AG04449 (cell line): ENCODE results near the gene PTGES.

ENCODE experiments used
- CTCF ChIA-PET: fragments of 350-600 bp; formaldehyde crosslinking; extraction: SDS; loops from one replicate; lab custom pipeline; 2021; ENCODE audit warnings: antibody characterized with exemption; lab: Yijun Ruan, JAX
- POLR2A ChIA-PET: fragments of 400-600, 350-600 bp; formaldehyde crosslinking; extraction: SDS; loops from one replicate; lab custom pipeline; 2020; ENCODE audit warnings: antibody characterized with exemption, inconsistent platforms; lab: Yijun Ruan, JAX
- DNase-seq: peaks from one replicate; pipeline ENCODE4 v3.0.0-alpha.2; 2010; ENCODE audit warnings: low read depth, low spot score
- H3K4me3 ChIP-seq: 2 replicates; pipeline ENCODE4 v1.5.1; 2011; ENCODE audit warnings: low read depth, mild to moderate bottlenecking, control low read depth, low read length
- TF ChIP-seq, protein P1 (sequence below): IDR thresholded peaks from one replicate; pipeline ENCODE4 v1.5.1; 2011; ENCODE audit warnings: mild to moderate bottlenecking, moderate library complexity, low read length, control low read depth, inconsistent platforms; ENCODE audit not compliant: insufficient read depth; ENCODE audit errors: missing control alignments

The PTGES gene

DNA sequence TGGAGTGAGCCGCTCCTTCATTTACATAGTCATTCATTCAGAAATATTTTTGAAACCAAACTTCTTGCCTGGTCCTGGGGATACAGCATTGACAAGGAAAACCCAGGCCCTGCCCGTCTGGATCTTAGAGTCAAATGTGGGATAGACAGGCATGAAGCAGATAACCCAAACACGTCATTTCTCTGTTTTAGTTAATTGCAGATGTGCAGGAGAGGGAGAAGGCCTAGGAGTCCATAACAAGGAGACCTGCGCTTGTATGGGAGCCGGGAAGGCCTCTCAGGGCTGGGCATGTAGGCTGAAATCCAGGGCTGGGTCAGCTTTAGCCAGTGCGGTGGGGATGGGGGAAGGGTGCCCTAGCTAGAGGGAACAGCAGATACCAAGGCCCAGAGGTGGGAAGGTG is 44.0 kb downstream of the PTGES start:
- TF ChIP-seq, protein P1, sequence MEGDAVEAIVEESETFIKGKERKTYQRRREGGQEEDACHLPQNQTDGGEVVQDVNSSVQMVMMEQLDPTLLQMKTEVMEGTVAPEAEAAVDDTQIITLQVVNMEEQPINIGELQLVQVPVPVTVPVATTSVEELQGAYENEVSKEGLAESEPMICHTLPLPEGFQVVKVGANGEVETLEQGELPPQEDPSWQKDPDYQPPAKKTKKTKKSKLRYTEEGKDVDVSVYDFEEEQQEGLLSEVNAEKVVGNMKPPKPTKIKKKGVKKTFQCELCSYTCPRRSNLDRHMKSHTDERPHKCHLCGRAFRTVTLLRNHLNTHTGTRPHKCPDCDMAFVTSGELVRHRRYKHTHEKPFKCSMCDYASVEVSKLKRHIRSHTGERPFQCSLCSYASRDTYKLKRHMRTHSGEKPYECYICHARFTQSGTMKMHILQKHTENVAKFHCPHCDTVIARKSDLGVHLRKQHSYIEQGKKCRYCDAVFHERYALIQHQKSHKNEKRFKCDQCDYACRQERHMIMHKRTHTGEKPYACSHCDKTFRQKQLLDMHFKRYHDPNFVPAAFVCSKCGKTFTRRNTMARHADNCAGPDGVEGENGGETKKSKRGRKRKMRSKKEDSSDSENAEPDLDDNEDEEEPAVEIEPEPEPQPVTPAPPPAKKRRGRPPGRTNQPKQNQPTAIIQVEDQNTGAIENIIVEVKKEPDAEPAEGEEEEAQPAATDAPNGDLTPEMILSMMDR, result no peak
- ChIA-PET CTCF (interaction anchor here (1.5 to 6.7 kb wide), 2 partner anchors 18 to 73 kb away, joined by 3 to 57 read pairs; no protein-coding TSS in a partner anchor), POLR2A (no interaction called here)
- DNase-seq, result no peak
- no peak overlapping the region for H3K4me3 ChIP-seq

DNA sequence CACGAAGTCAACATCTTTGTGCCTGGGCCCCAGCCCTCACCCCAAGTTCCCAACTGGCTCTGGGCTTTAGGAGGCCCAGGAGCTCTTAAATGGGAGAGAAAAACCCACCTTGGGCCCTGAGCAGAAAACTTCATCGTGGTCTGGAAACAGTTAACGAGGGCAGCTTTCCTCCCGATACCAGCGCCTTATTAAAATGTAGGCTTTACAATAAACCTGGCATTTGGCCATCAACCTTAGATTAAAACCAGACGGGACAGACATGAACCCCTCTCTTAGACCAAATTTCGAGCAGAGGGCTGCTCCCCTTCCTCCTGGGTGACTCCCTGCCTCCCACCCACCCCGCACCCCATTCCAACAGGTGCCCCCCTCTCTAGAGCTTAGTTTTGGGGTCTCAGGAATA is 48.0 kb downstream of the PTGES start:
- TF ChIP-seq, protein P1, result no peak
- H3K4me3 ChIP-seq, result no peak overlapping the region
- DNase-seq, result no peak
- POLR2A ChIA-PET, result no interaction called here
- CTCF ChIA-PET, result interaction anchor here (0.7 to 3.7 kb wide), 6 partner anchors 8 to 86 kb away, joined by 3 to 21 read pairs (median 4); no protein-coding TSS in a partner anchor

DNA sequence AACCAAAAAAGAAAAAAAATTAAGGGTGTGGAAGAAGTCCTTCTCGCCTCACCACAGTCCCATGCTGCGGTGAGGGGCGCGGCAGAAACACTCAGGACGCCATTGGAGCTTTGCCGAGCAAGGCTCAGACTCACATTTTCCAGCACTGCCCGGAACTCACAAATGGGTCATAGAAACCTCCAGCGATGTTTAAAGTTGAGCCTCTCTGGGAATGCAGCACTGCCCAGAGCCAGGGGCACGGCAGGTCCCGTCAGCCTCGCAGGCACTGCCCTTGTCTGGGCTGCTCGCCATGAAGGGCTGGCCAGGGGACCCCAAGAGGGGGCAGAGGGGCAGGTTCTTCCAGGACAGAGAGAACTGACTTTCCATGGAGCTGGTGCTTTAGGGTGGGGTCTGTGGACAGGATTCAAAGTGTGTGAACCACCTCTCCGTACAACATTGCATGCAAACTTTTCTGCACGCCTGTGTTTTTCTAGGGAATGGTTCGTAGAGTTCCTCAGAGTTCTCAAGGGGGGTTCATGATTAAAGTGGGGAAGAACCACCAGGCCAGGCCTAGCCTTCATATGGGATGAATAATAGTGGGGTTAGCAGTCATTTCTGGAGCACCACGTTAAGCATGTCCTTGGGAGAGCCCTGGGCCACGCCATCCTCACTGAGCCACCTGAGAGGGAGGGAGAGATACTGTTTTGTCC is 49.0 kb downstream of the PTGES start:
- peak; percentile 36 for DNase-seq
- TF ChIP-seq, protein P1, result no peak
- H3K4me3 ChIP-seq, result peak overlapping the region; percentile 27
- POLR2A ChIA-PET, result interaction anchor here (1.2 kb wide), 1 partner anchor 74 kb away, joined by 3 read pairs; no protein-coding TSS in a partner anchor
- CTCF ChIA-PET, result interaction anchor here (1.0 to 3.7 kb wide), 7 partner anchors 9 to 81 kb away, joined by 3 to 21 read pairs (median 5); partner anchors contain the start of gene ASB6

DNA sequence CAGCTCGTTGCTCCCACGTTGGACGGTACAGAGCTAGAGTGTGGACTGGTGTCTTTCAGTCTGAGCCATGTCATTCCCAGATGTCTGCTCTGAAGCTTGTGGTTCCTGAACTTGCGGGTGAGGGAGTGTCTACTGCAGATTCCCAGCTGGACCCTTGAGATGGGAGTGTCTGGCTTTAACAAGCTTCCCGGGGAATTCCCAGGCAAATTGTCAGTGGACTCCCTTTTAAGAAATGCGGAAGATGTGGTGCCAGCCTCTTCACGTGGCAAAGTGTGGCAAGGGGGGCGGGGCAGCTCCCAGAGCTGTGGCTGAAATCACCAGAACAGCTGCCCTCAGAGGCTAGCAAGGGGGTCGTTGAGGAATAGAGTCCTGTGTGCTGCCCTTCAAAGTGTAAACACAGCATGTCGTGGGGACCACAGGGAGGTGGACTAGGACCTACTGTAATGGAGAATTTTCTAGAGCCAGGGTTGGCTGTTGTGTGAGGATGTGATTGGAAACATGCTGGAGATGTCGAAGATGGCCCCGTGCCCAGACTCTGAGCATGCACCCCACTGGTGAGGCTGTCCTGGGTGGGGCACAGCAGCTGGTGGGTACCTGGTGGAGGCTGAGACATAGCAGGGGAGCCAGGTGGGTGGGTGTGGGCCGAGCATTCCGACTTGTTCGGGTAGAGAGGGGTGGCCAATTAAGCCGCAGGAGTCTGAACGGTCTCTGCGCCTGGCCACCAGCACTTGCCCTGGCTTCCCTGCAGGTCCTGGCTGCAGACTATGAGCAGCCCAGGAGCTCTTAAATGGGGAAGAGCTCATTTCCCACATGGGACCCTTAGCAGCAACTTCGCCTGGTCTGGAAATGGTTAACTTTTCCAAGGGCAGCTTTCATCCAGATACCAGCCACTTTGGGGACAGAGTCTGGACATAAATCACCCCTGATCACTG is 50.0 kb downstream of the PTGES start:
- POLR2A ChIA-PET, result interaction anchor here (0.9 to 1.2 kb wide), 2 partner anchors 10 to 74 kb away, joined by 3 to 5 read pairs; no protein-coding TSS in a partner anchor
- H3K4me3 ChIP-seq, result no peak overlapping the region
- TF ChIP-seq, protein P1, result no peak
- peak; percentile 91 for DNase-seq
- CTCF ChIA-PET, result interaction anchor here (1.1 to 3.7 kb wide), 8 partner anchors 10 to 82 kb away, joined by 3 to 21 read pairs (median 6); partner anchors contain the start of gene ASB6

DNA sequence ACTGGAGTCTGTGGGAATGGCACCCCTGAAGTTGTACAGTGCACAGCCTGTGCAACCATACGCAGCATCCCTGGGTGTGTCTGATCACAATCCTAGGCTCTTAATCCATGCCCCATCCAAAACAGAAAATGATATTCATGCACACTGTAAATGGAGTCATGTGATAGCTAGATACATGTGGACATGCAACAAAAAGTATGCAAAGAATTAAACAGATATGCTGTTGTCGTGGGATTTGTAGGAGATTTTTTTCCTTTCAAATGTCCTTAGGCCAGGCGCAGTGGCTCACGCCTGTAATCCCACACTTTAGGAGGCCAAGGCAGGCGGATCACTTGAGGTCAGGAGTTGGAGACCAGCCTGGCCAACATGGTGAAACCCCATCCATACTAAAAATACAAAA is 51.3 kb downstream of the PTGES start:
- H3K4me3 ChIP-seq, result no peak overlapping the region
- DNase-seq, result no peak
- TF ChIP-seq, protein P1, result no peak
- POLR2A ChIA-PET, result interaction anchor here (1.1 kb wide), 1 partner anchor 11 kb away, joined by 3 read pairs; no protein-coding TSS in a partner anchor
- CTCF ChIA-PET, result interaction anchor here (1.3 to 3.7 kb wide), 5 partner anchors 11 to 81 kb away, joined by 3 to 21 read pairs (median 10); no protein-coding TSS in a partner anchor
